Activated naive CD8-positive, alpha-beta T cell treated with anti-CD3 and anti-CD28 coated beads for 36 hours (primary cell): Measurements from ENCODE around the gene LOXL3. TPM values are rescaled to one million over a fixed set of nuclear protein-coding genes. Genes with fewer than 3 reads are reported as not detected.
A peak's percentile ranks its signal among the peaks of the same experiment; 100 is the strongest.

Source experiments
- DNase-seq: peaks from one replicate; pipeline ENCODE4 v3.0.0; 2021
- H3K27ac Mint-ChIP-seq: one replicate; pipeline ENCODE4 v1.8.0; 2022; ENCODE audit warnings: mild to moderate bottlenecking, moderate library complexity, mixed read lengths
- H3K27me3 Mint-ChIP-seq: one replicate; pipeline ENCODE4 v1.8.0; 2022; ENCODE audit warnings: mild to moderate bottlenecking, mixed read lengths
- H3K36me3 Mint-ChIP-seq: one replicate; pipeline ENCODE4 v1.8.0; 2021; ENCODE audit warnings: mild to moderate bottlenecking, mixed read lengths
- H3K4me1 Mint-ChIP-seq: one replicate; pipeline ENCODE4 v1.8.0; 2021; ENCODE audit warnings: mixed read lengths
- H3K4me3 Mint-ChIP-seq: one replicate; pipeline ENCODE4 v1.8.0; 2022; ENCODE audit warnings: mild to moderate bottlenecking, moderate library complexity, mixed read lengths
- H3K9me3 Mint-ChIP-seq: one replicate; pipeline ENCODE4 v1.8.0; 2022; ENCODE audit warnings: mixed read lengths
- total RNA-seq, 2 experiments: library from RNA; stranded (reverse); gene quantifications; one replicate each; pipeline ENCODE4 v1.2.3, GENCODE V29; 2021

LOXL3 gene
- 1 to 10 TPM; 1.9 to 2.7 TPM for total RNA-seq

DNA sequence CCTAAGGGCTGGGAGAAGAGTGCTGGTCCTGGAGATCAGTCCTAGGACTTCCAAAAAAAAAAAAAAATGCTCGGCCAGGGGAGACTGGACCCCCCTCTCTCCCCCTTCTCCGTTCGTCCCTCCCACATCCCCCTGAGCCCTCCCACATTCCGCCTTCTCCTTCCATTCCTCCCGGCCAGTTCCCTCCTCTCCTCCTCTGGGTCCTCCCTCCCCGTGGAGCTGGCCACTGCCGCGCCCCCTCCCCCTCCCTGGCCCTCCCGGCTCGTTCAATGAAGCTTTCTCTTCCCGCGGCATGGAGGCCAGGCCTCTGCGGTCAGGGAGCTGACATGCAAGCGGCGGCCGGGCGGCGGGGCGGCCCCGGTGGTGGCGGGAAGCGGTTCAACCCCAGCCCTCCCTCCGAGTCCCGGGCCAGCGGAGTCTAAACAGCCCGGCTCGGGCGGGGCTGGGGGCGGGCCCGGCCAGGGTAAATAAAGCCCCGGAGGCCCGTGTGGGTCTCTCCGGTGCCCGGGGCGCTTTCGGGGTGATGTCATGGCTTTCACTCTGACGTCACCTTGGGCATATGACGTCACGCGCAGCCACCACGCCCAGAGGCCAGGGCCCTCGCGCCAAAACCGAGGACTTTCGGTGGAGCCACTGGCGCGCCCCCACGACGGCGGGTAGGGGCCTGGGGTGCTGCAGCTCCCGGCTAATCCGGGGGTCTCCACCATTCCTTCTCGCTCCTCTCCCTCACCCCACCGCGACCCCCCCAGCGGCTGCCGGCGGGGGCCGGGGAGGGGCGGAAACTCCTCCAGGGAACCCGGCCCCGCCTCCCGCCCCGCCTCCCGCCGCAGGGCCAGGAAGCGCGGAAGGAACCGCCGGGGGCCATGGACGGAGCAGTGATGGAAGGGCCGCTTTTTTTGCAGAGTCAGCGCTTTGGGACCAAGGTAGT is at the start of gene LOXL3, which contains the start of gene DOK1:
TSS of gene LOXL3 (minus strand) at position 51 of the 928 bp plus-strand sequence. CDS start 1,308 bp downstream, outside the sequence.
TSS of gene DOK1 (plus strand) at position 829 of the 928 bp plus-strand sequence. CDS start at position 864, 35 bp downstream.
- Mint-ChIP-seq H3K27ac (peak within 1 kb of the TSS; percentile 87), H3K27me3 (peaks cover 33% of the 10 kb centered on the region)

GRCh38 chr2:74602586-74603281 is 49.0 kb upstream of the LOXL3 start:
- no peaks in the 10 kb centered on the region for H3K36me3 Mint-ChIP-seq
- no peaks in the 10 kb centered on the region for H3K4me1 Mint-ChIP-seq
- no peak overlapping the region for H3K27ac Mint-ChIP-seq
- no peaks in the 10 kb centered on the region for H3K9me3 Mint-ChIP-seq
- no peak overlapping the region for H3K4me3 Mint-ChIP-seq
- peaks cover 40% of the 10 kb centered on the region for H3K27me3 Mint-ChIP-seq
- no peak for DNase-seq

More for the DNA sequence above, at the start of gene LOXL3, which contains the start of gene DOK1:
- Mint-ChIP-seq H3K9me3 (no peaks in the 10 kb centered on the region), H3K4me3 (peak within 1 kb of the TSS; percentile 94), H3K36me3 (peaks cover 4% of the 10 kb centered on the region), H3K4me1 (peaks cover 9% of the 10 kb centered on the region)
- peak; percentile 82 for DNase-seq

DNA sequence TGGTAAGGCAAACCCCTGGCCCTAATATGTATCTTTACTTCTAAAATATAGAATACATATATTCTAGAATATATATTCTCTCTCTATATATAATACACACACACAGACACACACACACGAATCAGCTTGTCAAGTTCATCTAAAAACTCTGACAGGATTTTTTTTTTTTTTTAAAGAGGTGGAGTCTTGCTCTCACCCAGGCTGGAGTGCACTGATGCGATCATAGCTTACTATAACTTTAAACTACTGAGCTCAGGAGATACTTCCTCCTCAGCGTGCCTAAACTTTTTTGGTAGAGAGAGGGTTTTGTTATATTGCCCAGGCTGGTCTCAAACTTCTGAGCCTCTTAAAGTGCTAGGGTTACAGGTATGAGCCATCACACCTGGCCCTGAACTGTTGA is 45.9 kb upstream of the LOXL3 start:
- no peak overlapping the region for H3K27ac Mint-ChIP-seq
- no peak for DNase-seq
- H3K27me3 Mint-ChIP-seq: peaks cover 50% of the 10 kb centered on the region
- no peaks in the 10 kb centered on the region for H3K9me3 Mint-ChIP-seq
- no peak overlapping the region for H3K4me3 Mint-ChIP-seq
- H3K4me1 Mint-ChIP-seq: no peaks in the 10 kb centered on the region
- no peaks in the 10 kb centered on the region for H3K36me3 Mint-ChIP-seq

- H3K27ac Mint-ChIP-seq: no peak overlapping the region
Observed at GRCh38 chr2:74597410-74597809, 43.7 kb upstream of the LOXL3 start.

GRCh38 chr2:74596584-74596983 is 42.8 kb upstream of the LOXL3 start:
- peaks cover 53% of the 10 kb centered on the region for H3K27me3 Mint-ChIP-seq
- H3K9me3 Mint-ChIP-seq: no peaks in the 10 kb centered on the region
- no peak overlapping the region for H3K4me3 Mint-ChIP-seq

More at GRCh38 chr2:74597410-74597809, 43.7 kb upstream of the LOXL3 start:
- H3K4me3 Mint-ChIP-seq: no peak overlapping the region
- no peak for DNase-seq
- H3K36me3 Mint-ChIP-seq: no peaks in the 10 kb centered on the region
- H3K27me3 Mint-ChIP-seq: peaks cover 53% of the 10 kb centered on the region
- no peaks in the 10 kb centered on the region for H3K4me1 Mint-ChIP-seq
- H3K9me3 Mint-ChIP-seq: no peaks in the 10 kb centered on the region

GRCh38 chr2:74593826-74594772 is 40.4 kb upstream of the LOXL3 start:
- H3K36me3 Mint-ChIP-seq: no peaks in the 10 kb centered on the region
- H3K9me3 Mint-ChIP-seq: no peaks in the 10 kb centered on the region
- peaks cover 52% of the 10 kb centered on the region for H3K27me3 Mint-ChIP-seq
- no peaks in the 10 kb centered on the region for H3K4me1 Mint-ChIP-seq
- no peak overlapping the region for H3K27ac Mint-ChIP-seq
- H3K4me3 Mint-ChIP-seq: no peak overlapping the region
- no peak for DNase-seq

More at GRCh38 chr2:74596584-74596983, 42.8 kb upstream of the LOXL3 start:
- Mint-ChIP-seq H3K36me3 (no peaks in the 10 kb centered on the region), H3K4me1 (no peaks in the 10 kb centered on the region), H3K27ac (no peak overlapping the region)
- DNase-seq: no peak

GRCh38 chr2:74588664-74589063 is 34.9 kb upstream of the LOXL3 start:
- Mint-ChIP-seq H3K9me3 (no peaks in the 10 kb centered on the region), H3K27ac (no peak overlapping the region)

GRCh38 chr2:74587664-74588277 is 34.0 kb upstream of the LOXL3 start:
- peak; percentile 54 for DNase-seq
- no peak overlapping the region for H3K4me3 Mint-ChIP-seq
- H3K27ac Mint-ChIP-seq: no peak overlapping the region
- H3K36me3 Mint-ChIP-seq: no peaks in the 10 kb centered on the region
- peaks cover 25% of the 10 kb centered on the region for H3K4me1 Mint-ChIP-seq
- H3K27me3 Mint-ChIP-seq: peaks cover 26% of the 10 kb centered on the region
- H3K9me3 Mint-ChIP-seq: no peaks in the 10 kb centered on the region

More at GRCh38 chr2:74588664-74589063, 34.9 kb upstream of the LOXL3 start:
- Mint-ChIP-seq H3K36me3 (no peaks in the 10 kb centered on the region), H3K27me3 (peaks cover 31% of the 10 kb centered on the region), H3K4me3 (no peak overlapping the region), H3K4me1 (peaks cover 25% of the 10 kb centered on the region)
- DNase-seq: no peak

DNA sequence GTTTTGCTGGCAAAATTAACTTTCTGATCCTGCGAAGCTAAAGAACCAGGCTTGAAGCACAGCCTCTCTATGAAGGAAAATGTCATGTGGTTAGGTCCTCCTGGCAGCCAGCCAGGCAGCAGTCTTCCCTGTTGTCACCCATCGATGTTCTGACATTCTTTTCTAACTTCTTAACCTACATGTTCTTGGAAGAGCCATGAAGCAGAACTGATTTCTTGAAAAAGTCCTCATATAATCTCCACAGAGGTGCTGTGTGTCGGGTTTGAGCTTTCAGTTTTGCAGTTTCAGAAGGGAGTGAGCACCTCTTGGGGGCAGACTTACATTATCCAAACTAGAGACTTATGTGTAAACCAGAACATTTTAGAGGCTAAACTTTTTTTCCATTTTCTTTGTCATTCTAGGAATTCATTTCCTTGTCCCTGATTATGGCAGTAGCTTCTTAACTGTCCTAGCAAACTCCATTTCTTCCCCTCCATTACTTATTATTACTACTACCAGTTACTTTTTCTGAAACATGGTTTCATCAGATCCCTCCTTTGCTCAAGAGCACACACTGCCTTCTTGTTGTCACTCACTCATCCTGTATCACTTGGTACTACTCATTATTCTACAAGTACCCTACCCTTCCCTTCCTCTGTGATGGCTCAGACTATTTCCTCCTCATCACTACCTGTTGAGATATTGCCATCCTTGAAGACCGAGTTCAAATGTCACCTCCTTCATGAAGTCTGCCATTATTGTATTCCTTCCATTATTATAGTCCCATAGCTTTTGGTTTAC is 31.9 kb upstream of the LOXL3 start:
- peaks cover 25% of the 10 kb centered on the region for H3K4me1 Mint-ChIP-seq
- H3K27me3 Mint-ChIP-seq: peaks cover 13% of the 10 kb centered on the region
- peak overlapping the region; percentile 51 for H3K4me3 Mint-ChIP-seq
- H3K9me3 Mint-ChIP-seq: no peaks in the 10 kb centered on the region
- no peaks in the 10 kb centered on the region for H3K36me3 Mint-ChIP-seq
- peak; percentile 32 for DNase-seq
- peak overlapping the region; percentile 25 for H3K27ac Mint-ChIP-seq

GRCh38 chr2:74584088-74584645 is 30.4 kb upstream of the LOXL3 start:
- Mint-ChIP-seq H3K27ac (no peak overlapping the region), H3K9me3 (no peaks in the 10 kb centered on the region), H3K36me3 (no peaks in the 10 kb centered on the region), H3K4me1 (peaks cover 25% of the 10 kb centered on the region), H3K27me3 (peaks cover 13% of the 10 kb centered on the region), H3K4me3 (no peak overlapping the region)
- DNase-seq: no peak

GRCh38 chr2:74583504-74583903 is 29.8 kb upstream of the LOXL3 start:
- Mint-ChIP-seq H3K27me3 (peaks cover 9% of the 10 kb centered on the region), H3K4me3 (no peak overlapping the region), H3K36me3 (no peaks in the 10 kb centered on the region), H3K27ac (no peak overlapping the region), H3K9me3 (no peaks in the 10 kb centered on the region), H3K4me1 (peaks cover 25% of the 10 kb centered on the region)
- DNase-seq: no peak

GRCh38 chr2:74582184-74582583 is 28.4 kb upstream of the LOXL3 start:
- Mint-ChIP-seq H3K4me1 (peaks cover 28% of the 10 kb centered on the region), H3K27me3 (peaks cover 9% of the 10 kb centered on the region), H3K27ac (no peak overlapping the region), H3K36me3 (no peaks in the 10 kb centered on the region), H3K4me3 (no peak overlapping the region), H3K9me3 (no peaks in the 10 kb centered on the region)
- DNase-seq: no peak

GRCh38 chr2:74581463-74581862 is 27.7 kb upstream of the LOXL3 start:
- Mint-ChIP-seq H3K36me3 (no peaks in the 10 kb centered on the region), H3K27ac (no peak overlapping the region), H3K27me3 (peaks cover 9% of the 10 kb centered on the region), H3K9me3 (no peaks in the 10 kb centered on the region), H3K4me3 (no peak overlapping the region), H3K4me1 (peaks cover 29% of the 10 kb centered on the region)
- no peak for DNase-seq
